OCI-LY3 (cell line): ENCODE data around the gene PRPF40B.

Experiments
- H2AFZ ChIP-seq: fragments of 200-600, 300-600 bp; shearing (Covaris generic); 2 replicates; pipeline ENCODE4 v1.6.0; 2014; ENCODE audit warnings: antibody characterized with exemption, low read depth, low read length
- H3K27ac ChIP-seq: fragments of 200-600, 300-600 bp; sonication (generic); 2 replicates; pipeline ENCODE4 v1.5.1; 2014; ENCODE audit warnings: mild to moderate bottlenecking, low read length, moderate library complexity, mixed read lengths
- H3K27me3 ChIP-seq: fragments of 200-600, 300-600 bp; sonication (generic); 2 replicates; pipeline ENCODE4 v1.6.1; 2014; ENCODE audit warnings: low read depth, low read length, mixed read lengths
- H3K36me3 ChIP-seq: fragments of 200-600, 300-600 bp; sonication (generic); replicated peaks from 2 replicates; pipeline ENCODE3; 2014; ENCODE audit warnings: low read depth, low read length, mixed read lengths
- H3K4me1 ChIP-seq: fragments of 300-600, 200-600 bp; sonication (generic); 2 replicates; pipeline ENCODE4 v1.6.1; 2014; ENCODE audit warnings: low read length, mixed read lengths
- H3K4me2 ChIP-seq: fragments of 200-600, 300-600 bp; sonication (generic); 2 replicates; pipeline ENCODE4 v1.6.1; 2014; ENCODE audit warnings: low read length, mixed read lengths
- H3K4me3 ChIP-seq: fragments of 300-600, 200-600 bp; sonication (generic); 2 replicates; pipeline ENCODE4 v1.5.1; 2014; ENCODE audit warnings: antibody characterized with exemption, mild to moderate bottlenecking, low read length, moderate library complexity
- H3K79me2 ChIP-seq: fragments of 300-600, 200-600 bp; shearing (Covaris generic); 2 replicates; pipeline ENCODE4 v1.6.1; 2014; ENCODE audit warnings: mild to moderate bottlenecking, low read length, mixed read lengths
- H3K9ac ChIP-seq: fragments of 300-600, 200-600 bp; shearing (Covaris generic); 2 replicates; pipeline ENCODE4 v1.6.0; 2014; ENCODE audit warnings: mild to moderate bottlenecking, low read length, moderate library complexity
- H3K9me3 ChIP-seq: fragments of 200-600, 300-600 bp; shearing (Covaris generic); 2 replicates; pipeline ENCODE4 v1.6.1; 2014; ENCODE audit warnings: low read length, mixed read lengths; ENCODE audit not compliant: insufficient read depth
- H4K20me1 ChIP-seq: fragments of 200-600, 300-600 bp; sonication (generic); 2 replicates; pipeline ENCODE4 v1.6.1; 2016; ENCODE audit warnings: low read length, mixed read lengths; ENCODE audit not compliant: insufficient read depth
- CTCF ChIP-seq: fragments of 200-600, 300-600 bp; sonication (generic); IDR thresholded peaks from 2 replicates; pipeline ENCODE4 v1.5.1; 2014; ENCODE audit warnings: antibody characterized with exemption, low read length, low read depth
- EZH2phosphoT487 ChIP-seq: fragments of 200-600 bp; shearing (Covaris generic); IDR thresholded peaks from 2 replicates; pipeline ENCODE4 v1.6.1; 2018; ENCODE audit warnings: antibody characterized with exemption, mixed run types, low read depth

The PRPF40B gene

DNA sequence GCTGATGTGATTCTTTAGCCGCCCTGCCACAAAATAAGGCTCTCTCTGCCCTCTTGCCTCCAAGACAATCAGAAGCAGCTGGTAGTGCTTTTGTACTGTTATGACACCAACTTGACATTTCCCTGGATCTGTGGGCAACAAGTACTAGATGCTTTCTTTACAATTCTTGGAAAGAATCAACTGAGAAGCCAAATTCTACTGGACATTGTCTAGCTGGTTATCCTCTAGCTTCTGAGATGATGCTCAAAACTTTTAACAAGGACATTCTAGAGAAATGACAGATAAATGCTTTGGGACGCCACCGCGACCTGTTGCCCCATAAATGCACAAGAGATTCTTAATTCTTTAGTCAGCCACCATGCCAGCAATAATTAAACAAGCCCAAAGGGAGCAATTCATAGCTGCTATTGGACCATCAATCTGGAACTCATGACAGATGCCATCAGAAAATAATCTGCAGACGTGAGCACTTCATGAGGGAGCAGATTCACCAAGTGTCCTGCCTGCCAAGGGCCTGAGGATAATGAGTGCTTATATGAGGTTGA is 61.0 kb downstream of the PRPF40B start:
- Histone ChIP-seq H3K9me3 (no peaks in the 10 kb centered on the region), H3K4me2 (peak overlapping the region; percentile 35), H4K20me1 (peaks cover 25% of the 10 kb centered on the region), H3K9ac (no peak overlapping the region), H3K4me1 (peaks cover 76% of the 10 kb centered on the region), H3K27ac (peak overlapping the region; percentile 98), H3K27me3 (no peaks in the 10 kb centered on the region), H3K4me3 (no peak overlapping the region), H2AFZ (no peak overlapping the region), H3K79me2 (peaks cover 97% of the 10 kb centered on the region), H3K36me3 (peaks cover 11% of the 10 kb centered on the region)
- TF ChIP-seq EZH2phosphoT487: no peak
- TF ChIP-seq CTCF: no peak

- Histone ChIP-seq H3K4me1 (peaks cover 63% of the 10 kb centered on the region), H3K9me3 (no peaks in the 10 kb centered on the region), H3K9ac (no peak overlapping the region), H2AFZ (no peak overlapping the region), H3K79me2 (peaks cover 99% of the 10 kb centered on the region), H3K4me3 (no peak overlapping the region), H3K27ac (no peak overlapping the region), H3K36me3 (peaks cover 11% of the 10 kb centered on the region), H4K20me1 (peaks cover 40% of the 10 kb centered on the region), H3K4me2 (no peak overlapping the region), H3K27me3 (no peaks in the 10 kb centered on the region)
- TF ChIP-seq CTCF: no peak
- no peak for TF ChIP-seq EZH2phosphoT487
Observed at GRCh38 chr12:49687941-49688340, 64.6 kb downstream of the PRPF40B start.

GRCh38 chr12:49689237-49689636 is 65.9 kb downstream of the PRPF40B start:
- Histone ChIP-seq H3K4me1 (peaks cover 50% of the 10 kb centered on the region), H3K36me3 (peaks cover 11% of the 10 kb centered on the region), H3K4me3 (peak overlapping the region; percentile 49), H3K27me3 (no peaks in the 10 kb centered on the region), H3K9me3 (no peaks in the 10 kb centered on the region), H3K79me2 (peaks cover 96% of the 10 kb centered on the region), H3K27ac (peak overlapping the region; percentile 43), H4K20me1 (peaks cover 39% of the 10 kb centered on the region), H3K9ac (peak overlapping the region; percentile 40; the same call in 1 of the 2 replicates), H3K4me2 (peak overlapping the region; percentile 66), H2AFZ (no peak overlapping the region)
- TF ChIP-seq EZH2phosphoT487: no peak
- TF ChIP-seq CTCF: no peak

DNA sequence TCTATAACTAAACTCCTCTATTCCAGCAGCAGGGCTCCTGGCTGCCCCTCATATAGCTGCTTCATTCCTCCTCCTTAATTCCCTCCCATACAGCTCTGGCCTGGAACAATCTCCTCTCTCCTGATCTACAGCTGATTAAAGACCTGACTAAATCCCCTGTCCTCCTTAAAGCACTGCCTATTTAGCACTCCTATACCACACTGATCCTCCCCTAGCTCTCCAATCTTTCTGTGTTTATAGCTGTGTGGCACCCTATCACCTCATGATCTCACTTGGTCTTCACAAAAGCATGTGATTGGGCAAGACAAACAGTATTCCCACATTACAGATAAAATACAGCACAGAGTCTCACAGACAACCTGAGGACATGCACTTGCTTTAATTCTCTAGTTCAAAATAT is 66.4 kb downstream of the PRPF40B start:
- no peak for TF ChIP-seq CTCF
- no peak for TF ChIP-seq EZH2phosphoT487
- Histone ChIP-seq H3K79me2 (peaks cover 96% of the 10 kb centered on the region), H3K36me3 (peaks cover 11% of the 10 kb centered on the region), H3K4me3 (peak overlapping the region; percentile 49), H4K20me1 (peaks cover 33% of the 10 kb centered on the region), H3K27me3 (no peaks in the 10 kb centered on the region), H3K9me3 (no peaks in the 10 kb centered on the region), H3K4me1 (peaks cover 45% of the 10 kb centered on the region), H3K9ac (peak overlapping the region; percentile 40; the same call in 1 of the 2 replicates), H3K27ac (peak overlapping the region; percentile 43), H2AFZ (no peak overlapping the region), H3K4me2 (peak overlapping the region; percentile 66)
